Mesendoderm (in vitro differentiated cells): ENCODE data around the gene BCORL1.

Experiments used
- DNase-seq: peaks from one replicate; pipeline ENCODE4 v3.0.0; 2013
- H2AK5ac ChIP-seq: 2 replicates; pipeline ENCODE4 v1.6.1; 2013; ENCODE audit warnings: low read length, inconsistent platforms
- H2BK120ac ChIP-seq: 2 replicates; pipeline ENCODE4 v1.6.1; 2013; ENCODE audit warnings: low read depth, mild to moderate bottlenecking, low read length, moderate library complexity, mixed read lengths
- H2BK15ac ChIP-seq: replicated peaks from 2 replicates; pipeline ENCODE4 v1.6.1; 2013; ENCODE audit warnings: low read depth, mild to moderate bottlenecking, moderate library complexity
- H2BK5ac ChIP-seq: 2 replicates; pipeline ENCODE4 v1.6.1; 2013; ENCODE audit warnings: low read length, inconsistent platforms
- H3K18ac ChIP-seq: 2 replicates; pipeline ENCODE4 v1.6.1; 2013; ENCODE audit warnings: mild to moderate bottlenecking, low read length, mixed read lengths
- H3K23ac ChIP-seq: one replicate; pipeline ENCODE4 v1.6.1; 2013; ENCODE audit warnings: low read length
- H3K27ac ChIP-seq: 2 replicates; pipeline ENCODE4 v1.5.1; 2013; ENCODE audit warnings: low read depth, mild to moderate bottlenecking, inconsistent platforms, low read length, moderate library complexity
- H3K27me3 ChIP-seq: 2 replicates; pipeline ENCODE4 v1.6.1; 2013; ENCODE audit warnings: low read length, control low read depth, mild to moderate bottlenecking, inconsistent platforms; ENCODE audit not compliant: insufficient read depth, poor library complexity
- H3K36me3 ChIP-seq: 2 replicates; pipeline ENCODE4 v1.6.1; 2013; ENCODE audit warnings: low read length, inconsistent platforms; ENCODE audit not compliant: control insufficient read depth, insufficient read depth
- H3K4ac ChIP-seq: one replicate; pipeline ENCODE4 v1.6.1; 2013; ENCODE audit warnings: low read depth, mild to moderate bottlenecking, low read length, moderate library complexity
- H3K4me1 ChIP-seq: 2 replicates; pipeline ENCODE4 v1.6.1; 2013; ENCODE audit warnings: low read depth, low read length, inconsistent platforms; ENCODE audit not compliant: control insufficient read depth
- H3K4me2 ChIP-seq: 2 replicates; pipeline ENCODE4 v1.6.1; 2013; ENCODE audit warnings: low read length
- H3K4me3 ChIP-seq: 2 replicates; pipeline ENCODE4 v1.5.1; 2013; ENCODE audit warnings: mild to moderate bottlenecking, low read length
- H3K56ac ChIP-seq: one replicate; pipeline ENCODE4 v1.6.1; 2013; ENCODE audit warnings: low read length
- H3K79me1 ChIP-seq: 2 replicates; pipeline ENCODE4 v1.6.1; 2013; ENCODE audit warnings: low read length, inconsistent platforms
- H3K79me2 ChIP-seq: 2 replicates; pipeline ENCODE4 v1.6.1; 2013; ENCODE audit warnings: mild to moderate bottlenecking, low read length; ENCODE audit not compliant: control insufficient read depth, insufficient read depth
- H3K9ac ChIP-seq: 2 replicates; pipeline ENCODE4 v1.6.1; 2013; ENCODE audit warnings: low read length, inconsistent platforms
- H4K5ac ChIP-seq: one replicate; pipeline ENCODE4 v1.6.1; 2013; ENCODE audit warnings: low read length
- H4K8ac ChIP-seq: one replicate; pipeline ENCODE4 v1.6.1; 2013; ENCODE audit warnings: low read depth, mild to moderate bottlenecking, control low read depth, low read length, moderate library complexity
- WGBS: extraction: QIAGEN DNeasy Blood & Tissue Kit; methylation state at CpG from one replicate; pipeline ENCODE4 v1.1.7; 2013; ENCODE audit warnings: low lambda C conversion rate, missing lambda C conversion rate; ENCODE audit not compliant: insufficient coverage; ENCODE audit errors: extremely low coverage; 5-methylcytosine and 5-hydroxymethylcytosine counted together

The BCORL1 gene

GRCh38 chrX:130094696-130095095, 112.3 kb downstream of the BCORL1 start:
- no peaks in the 10 kb centered on the region for H3K27me3 ChIP-seq
- no peak overlapping the region for H4K8ac ChIP-seq
- WGBS = no CpG with 5 or more reads among the region's 8 CpGs
- H3K79me2 ChIP-seq = no peaks in the 10 kb centered on the region
- H3K18ac ChIP-seq = no peak overlapping the region
- no peak overlapping the region for H3K27ac ChIP-seq
- no peaks in the 10 kb centered on the region for H3K79me1 ChIP-seq
- H4K5ac ChIP-seq = no peak overlapping the region
- no peak overlapping the region for H3K4me2 ChIP-seq
- no peak for DNase-seq
- no peak overlapping the region for H3K4ac ChIP-seq
- H3K4me1 ChIP-seq = no peaks in the 10 kb centered on the region
- H2BK15ac ChIP-seq = no peak overlapping the region
- no peaks in the 10 kb centered on the region for H3K36me3 ChIP-seq
- H2BK5ac ChIP-seq = no peak overlapping the region
- no peak overlapping the region for H2AK5ac ChIP-seq
- no peak overlapping the region for H3K23ac ChIP-seq
- no peak overlapping the region for H3K4me3 ChIP-seq
- no peak overlapping the region for H3K9ac ChIP-seq
- H3K56ac ChIP-seq = no peak overlapping the region
- no peak overlapping the region for H2BK120ac ChIP-seq

DNA sequence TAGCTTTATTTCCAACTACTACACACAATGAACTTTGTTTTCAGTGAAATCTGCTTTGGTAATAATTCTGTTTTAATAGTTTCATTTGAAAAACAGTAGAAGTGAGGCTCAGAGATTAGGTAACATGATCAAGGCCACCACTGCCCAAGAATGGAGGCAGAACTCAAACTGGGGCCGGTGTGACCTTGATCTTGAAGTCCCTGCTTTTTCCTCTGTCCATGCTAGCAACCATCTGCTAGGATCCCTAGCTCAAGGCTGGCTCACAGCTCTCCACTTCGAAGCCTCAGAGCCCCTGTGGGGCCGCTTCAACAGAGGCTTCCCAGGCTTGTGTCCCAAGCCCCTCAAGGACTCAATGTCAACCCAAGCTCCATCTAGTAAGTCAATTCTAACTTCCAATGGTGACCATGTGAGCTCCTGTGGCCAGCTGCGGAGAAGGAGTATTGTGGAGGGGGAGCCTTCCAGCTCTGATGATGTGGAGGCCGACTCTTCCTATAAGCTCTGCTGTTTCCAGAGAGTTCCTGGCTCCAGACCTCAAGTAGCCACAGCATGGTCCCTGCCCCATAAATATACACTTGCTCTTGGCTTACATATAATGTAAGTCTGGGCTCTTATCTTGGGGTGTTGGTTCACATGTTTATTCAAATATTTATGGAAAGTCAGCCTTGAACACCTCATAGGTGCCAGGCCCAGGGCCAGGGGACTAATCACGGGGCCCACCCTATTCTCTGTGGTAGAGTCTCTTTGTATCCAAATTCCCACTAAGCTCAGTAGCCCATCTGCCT, 113.0 kb downstream of the BCORL1 start:
- no peaks in the 10 kb centered on the region for H3K79me1 ChIP-seq
- no peaks in the 10 kb centered on the region for H3K36me3 ChIP-seq
- H3K79me2 ChIP-seq = no peaks in the 10 kb centered on the region
- DNase-seq = no peak
- WGBS = no CpG with 5 or more reads among the region's 6 CpGs
- no peaks in the 10 kb centered on the region for H3K27me3 ChIP-seq
- H3K9ac ChIP-seq = no peak overlapping the region
- H4K8ac ChIP-seq = no peak overlapping the region
- H2BK5ac ChIP-seq = no peak overlapping the region
- H3K56ac ChIP-seq = no peak overlapping the region
- H3K4me3 ChIP-seq = no peak overlapping the region
- no peak overlapping the region for H3K23ac ChIP-seq
- no peak overlapping the region for H2AK5ac ChIP-seq
- no peak overlapping the region for H2BK120ac ChIP-seq
- H3K4me2 ChIP-seq = no peak overlapping the region
- H4K5ac ChIP-seq = no peak overlapping the region
- no peak overlapping the region for H3K27ac ChIP-seq
- no peaks in the 10 kb centered on the region for H3K4me1 ChIP-seq
- H3K4ac ChIP-seq = no peak overlapping the region
- no peak overlapping the region for H2BK15ac ChIP-seq
- no peak overlapping the region for H3K18ac ChIP-seq

DNA sequence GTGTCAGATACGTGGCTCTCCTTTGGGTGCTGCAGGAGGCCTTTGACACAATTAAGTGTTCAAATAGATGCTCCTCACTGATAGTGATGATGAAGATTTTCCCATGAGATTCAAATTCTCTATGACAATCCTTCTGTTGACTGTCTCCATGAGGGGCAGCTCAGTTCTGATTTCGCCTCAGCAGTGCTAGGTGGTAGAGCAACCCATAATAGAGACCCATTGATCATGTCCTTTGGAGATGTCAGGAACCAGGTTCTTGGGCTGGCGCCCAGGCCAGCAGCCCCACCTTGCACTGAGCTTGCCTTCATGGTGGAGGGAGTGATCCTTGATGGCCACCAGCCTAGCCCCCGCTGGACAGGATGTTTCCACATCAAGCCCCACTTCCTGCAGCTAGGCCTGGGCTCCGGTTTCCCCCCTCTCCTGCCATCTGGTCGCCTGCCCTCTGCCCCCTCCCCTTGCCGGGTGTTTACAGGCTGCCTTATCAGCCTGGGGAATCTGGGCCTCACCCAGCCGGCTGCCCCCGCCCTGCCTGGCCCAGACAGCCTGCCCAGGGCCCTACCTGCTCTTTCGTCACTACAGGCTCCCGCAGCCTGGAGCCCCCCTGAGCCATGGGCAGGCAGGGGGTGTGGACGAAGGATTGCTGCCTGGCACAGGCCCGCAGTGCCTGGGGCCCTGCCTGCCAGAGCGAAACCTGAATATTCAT, 115.2 kb downstream of the BCORL1 start:
- Histone ChIP-seq H3K27ac (no peak overlapping the region), H3K4me2 (no peak overlapping the region), H3K4me3 (no peak overlapping the region), H3K36me3 (no peaks in the 10 kb centered on the region), H2BK5ac (no peak overlapping the region), H3K79me2 (no peaks in the 10 kb centered on the region), H3K4ac (no peak overlapping the region), H2AK5ac (no peak overlapping the region), H3K56ac (peak overlapping the region; percentile 34), H3K27me3 (no peaks in the 10 kb centered on the region), H3K9ac (no peak overlapping the region), H2BK120ac (no peak overlapping the region), H3K79me1 (no peaks in the 10 kb centered on the region), H3K23ac (no peak overlapping the region), H3K18ac (no peak overlapping the region), H2BK15ac (no peak overlapping the region), H4K8ac (no peak overlapping the region), H4K5ac (no peak overlapping the region), H3K4me1 (no peaks in the 10 kb centered on the region)
- no CpG with 5 or more reads among the region's 14 CpGs for WGBS
- DNase-seq = peak; percentile 41

- Histone ChIP-seq H3K79me1 (no peaks in the 10 kb centered on the region), H3K4me2 (no peak overlapping the region), H3K18ac (no peak overlapping the region), H4K8ac (no peak overlapping the region), H3K56ac (peak overlapping the region; percentile 34), H3K23ac (no peak overlapping the region), H2BK15ac (no peak overlapping the region), H3K4ac (no peak overlapping the region), H3K4me3 (no peak overlapping the region), H3K79me2 (no peaks in the 10 kb centered on the region), H3K27ac (no peak overlapping the region), H2AK5ac (no peak overlapping the region), H3K4me1 (no peaks in the 10 kb centered on the region), H2BK5ac (no peak overlapping the region), H3K27me3 (no peaks in the 10 kb centered on the region), H4K5ac (no peak overlapping the region), H2BK120ac (no peak overlapping the region), H3K9ac (no peak overlapping the region), H3K36me3 (no peaks in the 10 kb centered on the region)
- no peak for DNase-seq
- no CpG with 5 or more reads among the region's 5 CpGs for WGBS
Observed at GRCh38 chrX:130098210-130098552, 115.7 kb downstream of the BCORL1 start.

- no CpG with 5 or more reads among the region's 5 CpGs for WGBS
- Histone ChIP-seq H3K27ac (no peak overlapping the region), H3K4me1 (no peaks in the 10 kb centered on the region), H3K9ac (no peak overlapping the region), H3K18ac (no peak overlapping the region), H3K23ac (no peak overlapping the region), H4K8ac (no peak overlapping the region), H2BK120ac (no peak overlapping the region), H2AK5ac (no peak overlapping the region), H3K4me2 (no peak overlapping the region), H3K4ac (no peak overlapping the region), H3K79me2 (no peaks in the 10 kb centered on the region), H2BK15ac (no peak overlapping the region), H4K5ac (no peak overlapping the region), H3K36me3 (no peaks in the 10 kb centered on the region), H2BK5ac (no peak overlapping the region), H3K56ac (no peak overlapping the region), H3K4me3 (no peak overlapping the region), H3K79me1 (no peaks in the 10 kb centered on the region), H3K27me3 (no peaks in the 10 kb centered on the region)
- DNase-seq = no peak
Observed at GRCh38 chrX:130100180-130100579, 117.7 kb downstream of the BCORL1 start.
